MCF 10A (cell line): ENCODE results near the gene PRDM2. TPM values are rescaled to one million over a fixed set of nuclear protein-coding genes. Genes with fewer than 3 reads are reported as not detected.

Experiments
- BruUV-seq: library from RNA; stranded (reverse); fragments of 400-500 nt; replicated peaks from 2 replicates; lab custom pipeline; 2021; lab: Mats Ljungman, UMichigan
- CTCF ChIA-PET: fragments of 300-600 bp; sonication (Branson Sonifier 250); formaldehyde crosslinking; extraction: SDS; loops from one replicate; lab custom pipeline; 2021; ENCODE audit warnings: antibody characterized with exemption, inconsistent platforms; lab: Yijun Ruan, JAX
- POLR2A ChIA-PET: fragments of 300-600, 350-650 bp; sonication (Branson Sonifier 250); formaldehyde crosslinking; extraction: SDS; loops from one replicate; lab custom pipeline; 2020; ENCODE audit warnings: antibody characterized with exemption, inconsistent platforms; lab: Yijun Ruan, JAX
- DNase-seq: peaks from one replicate; pipeline ENCODE4 v3.0.0-alpha.2; 2018; ENCODE audit not compliant: unreplicated experiment
- H3K27ac Mint-ChIP-seq: one replicate; pipeline ENCODE4 v1.8.0; 2022; ENCODE audit warnings: mild to moderate bottlenecking, low read depth, mixed read lengths; ENCODE audit not compliant: unreplicated experiment
- H3K27me3 Mint-ChIP-seq: one replicate; pipeline ENCODE4 v1.8.0; 2022; ENCODE audit warnings: mixed read lengths; ENCODE audit not compliant: insufficient read depth, unreplicated experiment
- H3K36me3 Mint-ChIP-seq: one replicate; pipeline ENCODE4 v1.8.0; 2022; ENCODE audit warnings: mild to moderate bottlenecking, moderate library complexity, mixed read lengths; ENCODE audit not compliant: insufficient read depth, unreplicated experiment
- H3K4me1 Mint-ChIP-seq: one replicate; pipeline ENCODE4 v1.8.0; 2022; ENCODE audit warnings: mixed read lengths; ENCODE audit not compliant: insufficient read depth, unreplicated experiment
- H3K4me3 Mint-ChIP-seq: one replicate; pipeline ENCODE4 v1.8.0; 2022; ENCODE audit warnings: mild to moderate bottlenecking, moderate library complexity, mixed read lengths; ENCODE audit not compliant: unreplicated experiment
- H3K9me3 Mint-ChIP-seq: one replicate; pipeline ENCODE4 v1.8.0; 2022; ENCODE audit warnings: mixed read lengths; ENCODE audit not compliant: unreplicated experiment
- intact Hi-C: fragments of 100-400 bp; cut with micrococcal nuclease; formaldehyde crosslinking; loops from 2 replicates; pipeline ENCODE4 v1.14.1; 2022
- total RNA-seq: library from RNA; stranded (reverse); gene quantifications from 2 replicates; pipeline ENCODE4 v1.2.3, GENCODE V29; 2022
- TF ChIP-seq, protein P1 (sequence below): fragments of 200-600 bp; IDR thresholded peaks from one replicate; pipeline ENCODE4 v1.8.0; 2022; ENCODE audit warnings: antibody characterized with exemption, mild to moderate bottlenecking; ENCODE audit not compliant: unreplicated experiment

The PRDM2 gene
- total RNA-seq, 1 experiment from 2014 or later, result 26.6 TPM

- BruUV-seq, result no TSS peak
- no peak for DNase-seq
- no peak overlapping the region for H3K4me3 Mint-ChIP-seq
- H3K27ac Mint-ChIP-seq, result no peak overlapping the region
- intact Hi-C loops, result no loop called here
- ChIA-PET CTCF (interaction anchor here (0.6 to 0.8 kb wide), 2 partner anchors 11 to 1651 kb away, joined by 3 to 4 read pairs; no protein-coding TSS in a partner anchor), POLR2A (interaction anchor here (0.7 to 3.6 kb wide), 3 partner anchors 11 to 836 kb away, joined by 3 to 17 read pairs (median 5); no protein-coding TSS in a partner anchor)
- no peaks in the 10 kb centered on the region for H3K27me3 Mint-ChIP-seq
- TF ChIP-seq, protein P1, sequence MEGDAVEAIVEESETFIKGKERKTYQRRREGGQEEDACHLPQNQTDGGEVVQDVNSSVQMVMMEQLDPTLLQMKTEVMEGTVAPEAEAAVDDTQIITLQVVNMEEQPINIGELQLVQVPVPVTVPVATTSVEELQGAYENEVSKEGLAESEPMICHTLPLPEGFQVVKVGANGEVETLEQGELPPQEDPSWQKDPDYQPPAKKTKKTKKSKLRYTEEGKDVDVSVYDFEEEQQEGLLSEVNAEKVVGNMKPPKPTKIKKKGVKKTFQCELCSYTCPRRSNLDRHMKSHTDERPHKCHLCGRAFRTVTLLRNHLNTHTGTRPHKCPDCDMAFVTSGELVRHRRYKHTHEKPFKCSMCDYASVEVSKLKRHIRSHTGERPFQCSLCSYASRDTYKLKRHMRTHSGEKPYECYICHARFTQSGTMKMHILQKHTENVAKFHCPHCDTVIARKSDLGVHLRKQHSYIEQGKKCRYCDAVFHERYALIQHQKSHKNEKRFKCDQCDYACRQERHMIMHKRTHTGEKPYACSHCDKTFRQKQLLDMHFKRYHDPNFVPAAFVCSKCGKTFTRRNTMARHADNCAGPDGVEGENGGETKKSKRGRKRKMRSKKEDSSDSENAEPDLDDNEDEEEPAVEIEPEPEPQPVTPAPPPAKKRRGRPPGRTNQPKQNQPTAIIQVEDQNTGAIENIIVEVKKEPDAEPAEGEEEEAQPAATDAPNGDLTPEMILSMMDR, result no peak
- H3K9me3 Mint-ChIP-seq, result no peaks in the 10 kb centered on the region
- H3K4me1 Mint-ChIP-seq, result peaks cover 36% of the 10 kb centered on the region
- no peaks in the 10 kb centered on the region for H3K36me3 Mint-ChIP-seq
Observed at GRCh38 chr1:13760340-13760739, 60.4 kb downstream of the PRDM2 start.

- H3K9me3 Mint-ChIP-seq, result no peaks in the 10 kb centered on the region
- H3K4me1 Mint-ChIP-seq, result peaks cover 37% of the 10 kb centered on the region
- no peak overlapping the region for H3K27ac Mint-ChIP-seq
- intact Hi-C loops, result no loop called here
- no peaks in the 10 kb centered on the region for H3K27me3 Mint-ChIP-seq
- ChIA-PET CTCF (interaction anchor here (0.6 to 1.2 kb wide), 5 partner anchors 11 to 1650 kb away, joined by 3 to 4 read pairs (median 3); no protein-coding TSS in a partner anchor), POLR2A (interaction anchor here (0.6 to 1.3 kb wide), 4 partner anchors 12 to 215 kb away, joined by 3 to 5 read pairs (median 3); no protein-coding TSS in a partner anchor)
- TF ChIP-seq, protein P1, result no peak
- no peak overlapping the region for H3K4me3 Mint-ChIP-seq
- no peak for DNase-seq
- peaks cover 2% of the 10 kb centered on the region for H3K36me3 Mint-ChIP-seq
- no TSS peak for BruUV-seq
Observed at GRCh38 chr1:13760921-13761320, 60.9 kb downstream of the PRDM2 start.

GRCh38 chr1:13761883-13762282 is 61.9 kb downstream of the PRDM2 start:
- no peaks in the 10 kb centered on the region for H3K27me3 Mint-ChIP-seq
- no peak overlapping the region for H3K27ac Mint-ChIP-seq
- no peak for DNase-seq
- no peak overlapping the region for H3K4me3 Mint-ChIP-seq
- H3K36me3 Mint-ChIP-seq, result peaks cover 12% of the 10 kb centered on the region
- ChIA-PET CTCF (interaction anchor here (0.7 to 1.2 kb wide), 3 partner anchors 97 to 1090 kb away, joined by 3 to 4 read pairs (median 3); no protein-coding TSS in a partner anchor), POLR2A (no interaction called here)
- TF ChIP-seq, protein P1, result no peak
- no TSS peak for BruUV-seq
- H3K9me3 Mint-ChIP-seq, result no peaks in the 10 kb centered on the region
- peaks cover 39% of the 10 kb centered on the region for H3K4me1 Mint-ChIP-seq
- intact Hi-C loops, result no loop called here

- Mint-ChIP-seq H3K27ac (no peak overlapping the region), H3K27me3 (no peaks in the 10 kb centered on the region), H3K4me3 (no peak overlapping the region), H3K4me1 (peaks cover 33% of the 10 kb centered on the region), H3K36me3 (peaks cover 18% of the 10 kb centered on the region), H3K9me3 (no peaks in the 10 kb centered on the region)
- intact Hi-C loops, result no loop called here
- CTCF ChIA-PET, result interaction anchor here (0.6 to 1.2 kb wide), 2 partner anchors 98 to 295 kb away, joined by 3 to 4 read pairs; no protein-coding TSS in a partner anchor
- BruUV-seq, result no TSS peak
- POLR2A ChIA-PET, result interaction anchor here (0.8 kb wide), 1 partner anchor 41 kb away, joined by 3 read pairs; no protein-coding TSS in a partner anchor
- TF ChIP-seq, protein P1, result no peak
- no peak for DNase-seq
Observed at GRCh38 chr1:13762642-13763041, 62.7 kb downstream of the PRDM2 start.
